SHP77 (cell line): ENCODE data around the gene ZBTB34.

Experiments
- DNase-seq, 2 experiments: peaks; one replicate each; lab custom pipeline; 2025; lab: John Stamatoyannopoulos, UW

The ZBTB34 gene

GRCh38 chr9:126919193-126919592 lies 58.8 kb downstream of the ZBTB34 start:
- no peak for DNase-seq

DNA sequence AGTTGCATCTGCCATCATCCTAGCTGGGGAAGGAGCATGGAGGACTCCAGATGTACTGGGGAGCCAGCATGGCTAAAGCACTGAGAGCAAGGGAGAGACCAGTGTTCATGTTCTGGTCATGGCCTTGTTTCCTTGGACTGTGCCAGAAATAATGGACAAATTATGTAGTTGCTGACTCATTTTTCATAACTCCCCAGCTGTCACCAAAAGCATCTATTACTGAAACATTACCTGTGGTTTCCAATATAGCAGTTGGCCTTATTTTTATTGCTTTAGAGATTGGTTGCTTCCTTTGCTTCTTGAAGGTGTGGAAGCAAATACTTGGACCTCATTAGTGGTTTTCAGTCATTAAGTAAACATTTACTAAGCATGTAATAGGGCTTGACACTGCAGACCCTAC lies 65.4 kb downstream of the ZBTB34 start:
- DNase-seq = no peak

DNA sequence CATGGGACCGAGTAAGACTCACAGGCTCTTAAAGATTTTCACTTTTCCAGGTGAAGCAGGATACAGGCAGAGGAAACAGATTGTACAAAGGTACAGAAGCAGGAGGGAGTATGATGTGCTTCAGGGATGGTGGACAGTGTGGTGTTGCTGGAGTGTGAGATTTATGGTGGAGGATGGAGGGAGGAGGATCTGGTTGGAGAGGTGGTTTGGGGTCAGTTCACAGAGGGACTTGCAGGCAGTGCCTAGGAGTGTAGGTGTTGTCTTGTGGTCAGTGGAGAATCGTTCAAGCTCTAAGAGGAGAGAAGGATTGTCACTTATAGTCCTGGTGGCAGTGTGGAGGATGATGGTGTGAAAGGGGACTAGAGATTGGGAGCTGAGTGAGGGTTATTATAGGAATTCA lies 65.9 kb downstream of the ZBTB34 start:
- DNase-seq = no peak

DNA sequence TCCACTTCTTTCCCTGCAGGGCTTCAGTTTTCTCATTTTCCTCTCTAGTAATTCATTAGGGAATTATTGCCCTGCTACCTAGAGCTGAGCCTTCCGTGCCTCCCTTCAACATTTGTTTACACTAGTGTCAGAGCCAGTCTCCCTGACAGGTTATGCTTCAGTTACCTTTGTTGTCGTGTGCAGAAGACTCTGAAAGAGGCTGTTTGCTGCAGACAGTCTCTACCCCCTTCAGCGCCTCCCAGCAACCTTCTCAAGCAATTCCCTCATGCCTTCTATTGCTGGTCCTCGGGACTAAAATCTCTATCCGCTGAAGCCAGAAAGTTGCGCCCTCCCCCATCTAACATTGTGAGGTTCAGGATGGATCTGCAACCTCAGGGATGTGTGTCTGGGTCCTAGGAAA lies 67.0 kb downstream of the ZBTB34 start:
- peak in 1 of 2 experiments; percentile 4 for DNase-seq

DNA sequence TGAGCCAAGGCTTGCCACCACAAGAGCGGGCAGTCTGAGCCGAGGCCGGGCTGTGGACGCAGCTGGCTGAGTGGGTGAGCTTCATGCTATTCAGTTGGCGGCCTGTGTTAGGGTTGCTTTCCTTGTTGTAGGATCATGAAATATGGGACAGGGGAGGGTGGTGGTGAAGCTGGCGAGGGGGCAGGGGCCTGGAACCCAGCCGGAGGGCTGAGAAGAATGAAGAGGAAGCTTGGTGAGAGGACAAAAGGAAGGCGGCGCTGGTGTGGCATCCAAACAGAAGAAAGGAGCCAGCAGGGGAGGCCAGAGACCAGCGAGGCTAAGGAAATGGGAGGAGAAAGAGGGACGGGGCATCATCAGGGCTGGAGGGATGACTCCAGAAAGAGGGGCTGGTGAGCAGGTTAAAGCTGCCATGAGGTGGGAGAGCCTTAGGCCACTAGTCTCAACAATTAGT lies 72.5 kb downstream of the ZBTB34 start:
- no peak for DNase-seq

- no peak for DNase-seq
Observed at GRCh38 chr9:126933334-126933980, 73.0 kb downstream of the ZBTB34 start.

DNA sequence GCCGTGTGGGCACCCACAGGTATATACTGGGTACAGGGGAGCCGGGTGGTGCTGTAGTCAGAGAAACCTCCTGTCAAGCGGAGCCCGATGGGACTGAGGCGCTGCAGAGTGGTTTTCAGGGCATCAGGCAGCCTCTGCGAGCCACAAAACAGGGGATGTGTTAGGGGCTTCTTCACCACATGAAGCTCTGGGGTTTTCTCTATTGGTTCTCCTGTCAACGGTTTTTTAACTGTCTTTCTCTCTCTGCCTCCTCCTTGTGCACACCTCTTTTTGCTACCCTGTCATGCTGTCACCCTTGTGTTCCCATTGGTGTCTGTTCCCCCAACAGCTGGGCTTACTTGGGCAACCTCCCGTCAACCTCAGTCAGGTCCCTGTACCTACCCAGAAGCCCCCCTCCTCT lies 74.0 kb downstream of the ZBTB34 start:
- no peak for DNase-seq
